GM10266 (cell line): ENCODE results near the gene UPF1.

Experiments used
- DNase-seq: peaks from one replicate; pipeline ENCODE4 v3.0.0; 2012; ENCODE audit errors: extremely low spot score
- TF ChIP-seq, protein P1 (sequence below): IDR thresholded peaks from 2 replicates; pipeline ENCODE4 v1.5.1; 2012; ENCODE audit warnings: mild to moderate bottlenecking, low read depth; ENCODE audit not compliant: control insufficient read depth, insufficient read depth; ENCODE audit errors: missing control alignments

Gene UPF1

DNA sequence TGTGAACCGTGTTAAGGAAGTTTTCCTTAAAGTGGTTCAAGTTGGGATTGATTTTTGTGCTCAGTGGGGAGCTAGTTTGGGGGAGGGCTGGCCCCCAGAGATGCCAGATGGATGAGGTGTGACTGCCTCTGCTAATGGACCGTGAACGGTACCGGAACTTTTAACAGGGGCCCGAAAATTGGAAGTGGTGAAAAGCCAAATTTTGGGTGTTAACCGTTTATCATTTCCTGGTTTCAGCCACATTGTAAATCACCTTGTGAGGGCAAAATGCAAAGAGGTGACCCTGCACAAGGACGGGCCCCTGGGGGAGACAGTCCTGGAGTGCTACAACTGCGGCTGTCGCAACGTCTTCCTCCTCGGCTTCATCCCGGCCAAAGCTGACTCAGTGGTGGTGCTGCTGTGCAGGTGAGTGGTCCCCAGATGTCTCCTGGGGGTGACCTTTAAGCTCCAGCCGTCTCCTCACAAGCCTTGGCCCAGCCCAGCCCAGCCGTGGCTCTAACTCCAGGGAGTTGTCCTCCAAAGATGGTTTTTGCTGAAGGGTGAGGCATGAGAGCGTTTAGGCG is 18.2 kb downstream of the UPF1 start:
- no peak for DNase-seq
- TF ChIP-seq, protein P1, sequence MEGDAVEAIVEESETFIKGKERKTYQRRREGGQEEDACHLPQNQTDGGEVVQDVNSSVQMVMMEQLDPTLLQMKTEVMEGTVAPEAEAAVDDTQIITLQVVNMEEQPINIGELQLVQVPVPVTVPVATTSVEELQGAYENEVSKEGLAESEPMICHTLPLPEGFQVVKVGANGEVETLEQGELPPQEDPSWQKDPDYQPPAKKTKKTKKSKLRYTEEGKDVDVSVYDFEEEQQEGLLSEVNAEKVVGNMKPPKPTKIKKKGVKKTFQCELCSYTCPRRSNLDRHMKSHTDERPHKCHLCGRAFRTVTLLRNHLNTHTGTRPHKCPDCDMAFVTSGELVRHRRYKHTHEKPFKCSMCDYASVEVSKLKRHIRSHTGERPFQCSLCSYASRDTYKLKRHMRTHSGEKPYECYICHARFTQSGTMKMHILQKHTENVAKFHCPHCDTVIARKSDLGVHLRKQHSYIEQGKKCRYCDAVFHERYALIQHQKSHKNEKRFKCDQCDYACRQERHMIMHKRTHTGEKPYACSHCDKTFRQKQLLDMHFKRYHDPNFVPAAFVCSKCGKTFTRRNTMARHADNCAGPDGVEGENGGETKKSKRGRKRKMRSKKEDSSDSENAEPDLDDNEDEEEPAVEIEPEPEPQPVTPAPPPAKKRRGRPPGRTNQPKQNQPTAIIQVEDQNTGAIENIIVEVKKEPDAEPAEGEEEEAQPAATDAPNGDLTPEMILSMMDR, result no peak

DNA sequence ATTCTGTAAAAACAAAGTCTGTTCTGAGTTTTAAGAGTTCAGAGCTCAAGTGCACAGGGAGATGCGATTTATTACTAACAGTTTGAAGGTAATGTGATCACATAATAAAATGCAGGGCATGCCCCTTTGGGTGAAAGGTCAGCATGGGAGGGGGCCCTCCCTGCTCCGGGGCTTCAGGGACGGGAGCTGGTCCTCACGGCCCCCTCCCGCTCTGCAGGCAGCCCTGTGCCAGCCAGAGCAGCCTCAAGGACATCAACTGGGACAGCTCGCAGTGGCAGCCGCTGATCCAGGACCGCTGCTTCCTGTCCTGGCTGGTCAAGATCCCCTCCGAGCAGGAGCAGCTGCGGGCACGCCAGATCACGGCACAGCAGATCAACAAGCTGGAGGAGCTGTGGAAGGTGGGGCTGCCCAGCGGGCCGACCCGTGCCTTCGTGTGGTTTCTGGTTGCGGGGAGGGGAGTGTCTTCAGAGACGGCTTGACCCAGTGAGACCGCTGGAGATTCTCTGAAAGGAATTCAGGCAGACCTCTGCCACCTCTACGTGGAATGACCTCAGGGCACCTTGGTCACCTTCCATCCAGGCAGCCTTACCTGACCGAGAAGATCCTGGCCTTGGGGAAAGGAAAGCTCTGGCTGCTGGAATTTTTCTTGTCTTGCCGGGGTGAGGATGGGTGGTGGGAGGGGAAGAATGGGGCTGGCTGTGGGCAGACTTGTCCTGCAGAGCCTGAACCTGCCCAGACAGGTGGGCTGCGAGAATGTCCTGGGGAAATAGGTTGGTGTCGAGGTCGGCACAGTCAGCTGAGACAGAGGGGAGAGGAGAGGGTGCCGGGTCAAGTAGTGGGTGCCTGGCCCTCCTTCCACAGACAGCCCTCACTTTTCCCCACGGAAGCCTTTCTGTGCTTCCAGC is 19.0 kb downstream of the UPF1 start:
- TF ChIP-seq, protein P1, result no peak
- DNase-seq, result no peak

DNA sequence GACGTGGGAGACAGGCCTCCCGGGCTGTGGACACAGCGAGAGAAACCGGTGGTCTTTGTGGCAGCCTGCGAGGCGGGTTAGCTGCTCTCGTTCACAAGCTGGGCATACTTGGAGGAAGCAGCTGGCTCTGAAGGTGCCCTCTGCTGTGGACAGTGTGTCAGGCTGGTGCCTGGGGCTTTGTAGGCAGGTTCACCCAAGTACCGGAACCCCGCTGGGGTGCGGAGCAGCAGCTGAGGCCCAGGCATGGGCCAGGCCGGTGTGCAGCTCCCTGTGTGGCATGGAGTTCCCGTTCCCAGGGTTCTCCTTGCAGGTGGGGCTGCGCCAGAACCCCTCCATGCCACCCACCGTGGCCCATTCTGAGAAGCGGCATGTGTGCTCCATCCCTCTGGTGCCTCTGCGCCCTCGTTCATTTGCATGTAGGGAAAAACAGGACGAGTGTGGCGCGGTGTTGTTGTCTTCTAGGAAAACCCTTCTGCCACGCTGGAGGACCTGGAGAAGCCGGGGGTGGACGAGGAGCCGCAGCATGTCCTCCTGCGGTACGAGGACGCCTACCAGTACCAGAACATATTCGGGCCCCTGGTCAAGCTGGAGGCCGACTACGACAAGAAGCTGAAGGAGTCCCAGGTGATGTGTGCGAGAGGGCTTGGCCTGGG is 20.0 kb downstream of the UPF1 start:
- DNase-seq, result no peak
- TF ChIP-seq, protein P1, result no peak

DNA sequence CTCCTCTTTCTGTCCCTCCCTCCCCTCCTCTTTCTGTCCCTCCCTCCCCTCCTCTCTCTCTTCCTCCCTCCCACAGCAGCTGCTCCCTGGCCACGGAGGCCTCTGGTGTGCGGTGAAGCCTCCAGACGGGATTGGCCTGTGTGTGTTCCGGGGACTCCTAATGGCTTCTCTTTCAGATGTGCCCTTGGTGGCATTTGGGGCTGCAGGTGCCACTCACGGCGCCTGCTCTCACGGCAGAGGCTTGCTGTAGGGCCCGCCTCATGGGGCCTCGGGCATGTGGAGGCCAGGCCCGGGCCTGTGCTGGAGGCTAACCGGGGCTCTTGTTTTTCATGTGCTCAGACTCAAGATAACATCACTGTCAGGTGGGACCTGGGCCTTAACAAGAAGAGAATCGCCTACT is 20.9 kb downstream of the UPF1 start:
- TF ChIP-seq, protein P1, result no peak
- no peak for DNase-seq

DNA sequence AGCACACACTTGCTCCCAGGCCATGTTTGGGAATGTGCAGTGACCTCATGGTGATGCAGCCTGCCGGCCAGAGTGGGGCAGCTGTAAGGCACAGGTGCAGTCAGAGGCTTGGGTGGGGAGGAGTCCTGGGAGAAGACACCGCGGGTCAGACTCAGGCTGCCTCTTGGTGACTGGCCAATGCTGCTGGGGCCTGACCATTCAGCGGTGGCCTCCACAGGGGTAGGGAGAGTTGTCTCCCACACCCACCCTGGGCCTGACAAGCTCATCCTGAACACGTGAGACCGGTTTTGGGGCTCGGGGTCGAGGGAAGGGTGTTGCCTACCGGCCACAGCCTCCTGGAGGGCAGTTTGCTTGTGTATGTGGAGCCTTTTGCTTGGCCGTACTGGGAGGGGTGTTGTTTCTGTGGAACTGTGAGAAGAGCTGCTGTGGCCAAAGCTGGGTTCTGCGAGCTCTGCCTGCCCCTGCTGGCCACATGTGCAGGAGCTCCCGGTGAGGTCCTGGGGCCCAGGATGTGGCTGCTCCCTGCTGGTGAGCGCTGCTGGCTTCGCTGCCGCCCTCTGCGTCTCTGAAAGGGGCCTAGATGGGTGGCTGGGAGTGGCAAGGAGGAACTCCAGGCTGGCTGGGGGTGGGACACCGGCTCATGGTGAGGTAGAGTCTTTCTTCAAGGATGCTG is 22.1 kb downstream of the UPF1 start:
- DNase-seq, result no peak
- TF ChIP-seq, protein P1, result no peak

DNA sequence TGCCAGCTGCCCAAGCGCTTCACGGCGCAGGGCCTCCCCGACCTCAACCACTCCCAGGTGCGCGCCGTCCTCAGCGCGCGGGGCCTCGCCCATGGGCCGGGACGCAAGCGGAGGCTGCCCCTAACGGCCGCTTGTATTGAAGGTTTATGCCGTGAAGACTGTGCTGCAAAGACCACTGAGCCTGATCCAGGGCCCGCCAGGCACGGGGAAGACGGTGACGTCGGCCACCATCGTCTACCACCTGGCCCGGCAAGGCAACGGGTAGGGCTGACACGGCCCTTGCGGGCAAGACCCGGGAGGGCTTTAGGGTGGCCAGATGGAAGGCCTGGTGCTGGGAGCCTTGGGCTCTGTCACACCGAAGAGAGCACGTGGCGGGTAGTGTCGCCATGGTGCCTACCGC is 23.2 kb downstream of the UPF1 start:
- DNase-seq, result no peak
- TF ChIP-seq, protein P1, result no peak
